BJ (cell line): ENCODE measurements around the gene CCDC124. TPM values are rescaled to one million over a fixed set of nuclear protein-coding genes. Genes with fewer than 3 reads are reported as not detected.

Source experiments
- CTCF ChIA-PET: fragments of 350-600 bp; formaldehyde crosslinking; extraction: SDS; loops from one replicate; lab custom pipeline; 2021; ENCODE audit warnings: antibody characterized with exemption, inconsistent platforms; lab: Yijun Ruan, JAX
- POLR2A ChIA-PET: fragments of 300-600 bp; sonication (Branson Sonifier 250); formaldehyde crosslinking; extraction: SDS; loops from one replicate; lab custom pipeline; 2021; ENCODE audit warnings: antibody characterized with exemption; lab: Charles Lee
- DNase-seq: peaks from one replicate; pipeline ENCODE4 v3.0.0-alpha.2; 2011; ENCODE audit warnings: low read depth
- H3K27me3 ChIP-seq: 2 replicates; pipeline ENCODE4 v1.6.0; 2011; ENCODE audit warnings: low read length; ENCODE audit not compliant: control insufficient read depth, insufficient read depth
- H3K36me3 ChIP-seq: 2 replicates; pipeline ENCODE4 v1.5.1; 2011; ENCODE audit warnings: low read length; ENCODE audit not compliant: control insufficient read depth, insufficient read depth
- H3K4me3 ChIP-seq: 2 replicates; pipeline ENCODE4 v1.5.1; 2011; ENCODE audit warnings: low read depth, mild to moderate bottlenecking, control low read depth, low read length
- CTCF ChIP-seq: IDR thresholded peaks from 2 replicates; pipeline ENCODE4 v1.5.1; 2011; ENCODE audit warnings: low read depth, mild to moderate bottlenecking, control low read depth, inconsistent platforms, low read length, moderate library complexity; ENCODE audit not compliant: insufficient read depth
- polyA plus RNA-seq: library from polyadenylated mRNA; depleted of rRNA; stranded (reverse); fragments of >200 nt; gene quantifications from 2 replicates; pipeline ENCODE4 v1.2.3, GENCODE V29; 2011

CCDC124 gene
- polyA plus RNA-seq, 1 experiment: 40.8 TPM

DNA sequence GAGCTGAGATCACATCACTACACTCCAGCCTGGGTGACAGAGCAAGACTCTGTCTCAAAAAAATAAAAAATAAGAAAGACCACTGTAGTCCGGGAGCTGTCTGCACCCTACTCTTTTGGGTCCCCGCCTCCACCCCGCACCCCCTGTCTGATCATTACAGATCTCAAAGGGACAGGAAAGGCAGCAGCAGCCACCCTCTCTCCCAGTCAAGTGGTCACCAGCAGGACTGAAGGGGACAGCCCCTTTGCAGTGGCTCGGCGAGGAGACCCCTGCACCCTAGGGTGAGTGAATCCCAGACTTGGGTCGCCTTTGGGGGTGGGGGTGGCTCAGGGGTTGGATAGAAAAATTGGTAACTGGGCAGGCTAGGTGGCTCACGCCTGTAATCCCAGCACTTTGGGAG, 21.6 kb downstream of the CCDC124 start:
- Histone ChIP-seq H3K4me3 (no peak overlapping the region), H3K27me3 (peaks cover 43% of the 10 kb centered on the region), H3K36me3 (no peaks in the 10 kb centered on the region)
- DNase-seq: no peak
- TF ChIP-seq CTCF: no peak
- ChIA-PET POLR2A (no interaction called here), CTCF (interaction anchor here (2.3 to 3.6 kb wide), 2 partner anchors 16 to 43 kb away, joined by 11 to 16 read pairs; no protein-coding TSS in a partner anchor)

GRCh38 chr19:17957149-17957849, 24.5 kb downstream of the CCDC124 start:
- Histone ChIP-seq H3K4me3 (no peak overlapping the region), H3K36me3 (no peaks in the 10 kb centered on the region), H3K27me3 (peaks cover 22% of the 10 kb centered on the region)
- no peak for TF ChIP-seq CTCF
- ChIA-PET POLR2A (no interaction called here), CTCF (interaction anchor here (3.2 kb wide), 1 partner anchor 19 kb away, joined by 12 read pairs; no protein-coding TSS in a partner anchor)
- no peak for DNase-seq

DNA sequence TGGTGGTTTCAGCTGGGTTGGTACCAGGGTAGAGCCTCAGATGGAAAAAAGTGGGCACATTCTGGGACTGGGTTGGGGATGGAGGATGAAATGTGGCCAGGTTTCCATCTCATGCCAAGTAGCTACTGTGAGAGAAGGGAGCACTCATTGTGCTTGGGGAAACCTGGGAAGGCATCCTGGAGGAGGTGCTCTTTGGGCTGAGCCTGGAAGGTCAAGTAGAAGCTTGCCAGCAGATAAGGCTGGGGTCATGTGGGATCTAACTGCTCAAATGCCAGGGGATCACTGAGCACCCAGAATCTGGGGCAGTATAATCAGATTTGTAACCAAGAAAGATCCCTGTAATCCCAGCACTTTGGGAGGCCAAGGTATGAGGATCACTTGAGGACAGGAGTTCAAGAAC, 25.1 kb downstream of the CCDC124 start:
- ChIA-PET CTCF (interaction anchor here (3.2 kb wide), 1 partner anchor 20 kb away, joined by 12 read pairs; no protein-coding TSS in a partner anchor), POLR2A (no interaction called here)
- no peaks in the 10 kb centered on the region for H3K36me3 ChIP-seq
- H3K27me3 ChIP-seq: peaks cover 16% of the 10 kb centered on the region
- no peak overlapping the region for H3K4me3 ChIP-seq
- DNase-seq: no peak
- TF ChIP-seq CTCF: no peak

DNA sequence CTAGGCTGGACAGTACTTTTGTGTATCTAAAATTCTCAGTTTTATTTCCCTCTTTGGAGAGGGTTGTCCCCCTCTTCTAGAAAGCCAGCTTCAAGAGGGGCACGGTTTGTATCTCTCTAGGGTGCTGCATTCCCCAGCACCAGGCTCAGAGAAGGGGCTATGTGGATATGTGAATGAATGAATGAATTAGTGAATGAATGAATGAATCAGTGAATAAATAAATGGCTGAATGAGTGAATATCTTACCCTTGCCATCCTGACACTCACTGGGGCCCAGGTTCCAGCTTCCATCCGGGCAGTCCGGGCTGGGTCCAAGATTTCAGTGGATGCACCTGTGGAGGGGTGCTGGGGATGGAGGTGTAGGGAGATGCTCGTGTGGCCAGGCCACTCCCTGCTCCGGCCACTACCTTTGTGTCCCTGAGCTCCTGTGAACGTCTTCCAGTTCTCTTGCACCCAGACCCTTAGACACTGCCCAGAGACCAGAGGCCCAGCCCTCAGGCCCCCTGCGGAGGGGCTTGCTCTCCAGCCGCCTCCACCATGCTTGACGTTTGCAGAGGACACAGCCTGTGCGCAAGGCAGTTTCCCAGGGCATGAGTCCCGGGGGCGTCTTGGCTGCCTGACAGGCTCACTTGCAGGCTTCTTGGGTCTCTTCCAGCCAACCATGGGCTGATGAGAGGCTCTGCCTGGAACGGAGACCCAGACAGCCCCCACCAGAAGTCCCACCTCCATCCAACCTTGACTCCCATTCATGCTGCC, 31.3 kb downstream of the CCDC124 start:
- no peak for DNase-seq
- H3K4me3 ChIP-seq: no peak overlapping the region
- no peak for TF ChIP-seq CTCF
- ChIA-PET POLR2A (no interaction called here), CTCF (interaction anchor here (0.6 to 2.3 kb wide), 4 partner anchors 26 to 178 kb away, joined by 3 to 9 read pairs (median 4); partner anchors contain the start of gene INSL3)
- H3K36me3 ChIP-seq: no peaks in the 10 kb centered on the region
- peaks cover 32% of the 10 kb centered on the region for H3K27me3 ChIP-seq
